CD4-positive, alpha-beta memory T cell (primary cell): ENCODE data around the gene ST3GAL4. TPM values are rescaled to one million over a fixed set of nuclear protein-coding genes. Genes with fewer than 3 reads are reported as not detected.

Source experiments
- CTCF ChIA-PET: fragments of 350-600 bp; sonication (Branson Sonifier 250); formaldehyde crosslinking; loops from one replicate; lab custom pipeline; 2021; ENCODE audit warnings: inconsistent platforms; ENCODE audit not compliant: partially characterized antibody; lab: Charles Lee
- POLR2A ChIA-PET: fragments of 350-600 bp; sonication (Branson Sonifier 250); formaldehyde crosslinking; loops from one replicate; lab custom pipeline; 2021; ENCODE audit not compliant: partially characterized antibody; lab: Charles Lee
- DNase-seq, 5 donors: peaks; one replicate each; pipeline versions ENCODE4 v3.0.0 to v3.0.0-alpha.2; 2020 to 2022; ENCODE audit warnings: mixed read lengths in 1 of 5
- H3K27ac ChIP-seq: one replicate; pipeline ENCODE4 v1.7.0; 2013; ENCODE audit warnings: low read depth, low read length
- H3K27me3 ChIP-seq: 2 replicates; pipeline ENCODE4 v1.7.0; 2013; ENCODE audit warnings: mild to moderate bottlenecking, low read length, moderate library complexity; ENCODE audit not compliant: insufficient read depth
- H3K36me3 ChIP-seq: 2 replicates; pipeline ENCODE4 v1.7.0; 2013; ENCODE audit warnings: mild to moderate bottlenecking, low read length, moderate library complexity; ENCODE audit not compliant: insufficient read depth
- H3K4me1 ChIP-seq: 2 replicates; pipeline ENCODE4 v1.7.0; 2013; ENCODE audit warnings: mild to moderate bottlenecking, low read length, moderate library complexity; ENCODE audit not compliant: insufficient read depth
- H3K4me3 ChIP-seq, 2 donors: one replicate each; pipeline ENCODE4 v1.7.0; 2013; ENCODE audit warnings: low read length in 2 of 2, mild to moderate bottlenecking in 1 of 2
- H3K9me3 ChIP-seq, 2 donors: one replicate each; pipeline ENCODE4 v1.7.0; 2013; ENCODE audit warnings: low read length in 2 of 2, control low read depth in 1 of 2; ENCODE audit not compliant: control insufficient read depth in 1 of 2
- H3K27ac Mint-ChIP-seq, 7 donors: one replicate each; pipeline ENCODE4 v1.8.0; 2020 to 2021; ENCODE audit warnings: mixed read lengths in 7 of 7, mild to moderate bottlenecking in 6 of 7, inconsistent platforms in 3 of 7, moderate library complexity in 3 of 7
- H3K27me3 Mint-ChIP-seq, 2 donors: one replicate each; pipeline ENCODE4 v1.8.0; 2020 to 2021; ENCODE audit warnings: mixed read lengths in 2 of 2
- H3K36me3 Mint-ChIP-seq, 2 donors: one replicate each; pipeline ENCODE4 v1.8.0; 2020 to 2021; ENCODE audit warnings: mixed read lengths in 2 of 2, inconsistent platforms in 1 of 2, mild to moderate bottlenecking in 1 of 2
- H3K4me1 Mint-ChIP-seq, 4 donors: one replicate each; pipeline ENCODE4 v1.8.0; 2020 to 2021; ENCODE audit warnings: mixed read lengths in 4 of 4, mild to moderate bottlenecking in 1 of 4
- H3K4me3 Mint-ChIP-seq, 8 donors: one replicate each; pipeline ENCODE4 v1.8.0; 2020 to 2021; ENCODE audit warnings: mixed read lengths in 8 of 8, mild to moderate bottlenecking in 7 of 8, moderate library complexity in 6 of 8, inconsistent platforms in 3 of 8
- H3K9me3 Mint-ChIP-seq, 8 donors: one replicate each; pipeline ENCODE4 v1.8.0; 2020 to 2021; ENCODE audit warnings: mixed read lengths in 8 of 8, mild to moderate bottlenecking in 5 of 8, inconsistent platforms in 3 of 8, moderate library complexity in 1 of 8
- intact Hi-C: fragments of 100-400 bp; cut with micrococcal nuclease; formaldehyde crosslinking; loops from one replicate; pipeline ENCODE4 v1.15.1; 2023
- polyA plus RNA-seq, 2 donors: library from polyadenylated mRNA; unstranded; fragments of 300-500 nt; fragmentation: Illumina TruSeq; gene quantifications; one replicate each; pipeline ENCODE4 v1.2.3, GENCODE V29; 2021
- total RNA-seq, 2 experiments: library from RNA; stranded (reverse); gene quantifications; one replicate each; pipeline ENCODE4 v1.2.3, GENCODE V29; 2021

Gene ST3GAL4
- total and polyA plus RNA-seq, 4 experiments from 2014 or later: 2.6 to 5.9 (median 3.6) TPM

- Mint-ChIP-seq H3K4me3 (no peak overlapping the region), H3K36me3 (no peaks in the 10 kb centered on the region), H3K4me1 (peaks cover 0 to 5% (median 1%) of the 10 kb centered on the region in 4 donors), H3K27me3 (no peaks in the 10 kb centered on the region), H3K9me3 (no peaks in the 10 kb centered on the region), H3K27ac (no peak overlapping the region)
- Histone ChIP-seq H3K27ac (no peak overlapping the region), H3K36me3 (no peaks in the 10 kb centered on the region), H3K27me3 (no peaks in the 10 kb centered on the region), H3K4me3 (no peak overlapping the region), H3K4me1 (no peaks in the 10 kb centered on the region), H3K9me3 (no peaks in the 10 kb centered on the region)
- CTCF ChIA-PET: interaction anchor here (0.5 kb wide), 1 partner anchor 14 kb away, joined by 5 read pairs; no protein-coding TSS in a partner anchor
- no peak for DNase-seq
- POLR2A ChIA-PET: no interaction called here
- intact Hi-C loops: no loop called here
Measured at GRCh38 chr11:126387857-126388256, 32.4 kb downstream of the ST3GAL4 start.

GRCh38 chr11:126390272-126390867 is 34.9 kb downstream of the ST3GAL4 start:
- H3K9me3 ChIP-seq: no peaks in the 10 kb centered on the region
- no peak overlapping the region for H3K4me3 ChIP-seq
- DNase-seq: no peak
- POLR2A ChIA-PET: no interaction called here
- peaks cover 0 to 5% (median 1%) of the 10 kb centered on the region in 4 donors for H3K4me1 Mint-ChIP-seq
- no peaks in the 10 kb centered on the region for H3K36me3 Mint-ChIP-seq
- no peaks in the 10 kb centered on the region for H3K27me3 Mint-ChIP-seq
- intact Hi-C loops: no loop called here
- CTCF ChIA-PET: no interaction called here
- H3K36me3 ChIP-seq: no peaks in the 10 kb centered on the region
- H3K27me3 ChIP-seq: no peaks in the 10 kb centered on the region
- peak overlapping the region in 1 of 7 donors; percentile 42 for H3K27ac Mint-ChIP-seq
- H3K4me1 ChIP-seq: no peaks in the 10 kb centered on the region
- H3K27ac ChIP-seq: no peak overlapping the region
- H3K9me3 Mint-ChIP-seq: no peaks in the 10 kb centered on the region
- H3K4me3 Mint-ChIP-seq: no peak overlapping the region

GRCh38 chr11:126391286-126391954 is 35.9 kb downstream of the ST3GAL4 start:
- ChIA-PET CTCF (no interaction called here), POLR2A (no interaction called here)
- Histone ChIP-seq H3K27me3 (no peaks in the 10 kb centered on the region), H3K27ac (no peak overlapping the region), H3K36me3 (no peaks in the 10 kb centered on the region), H3K9me3 (no peaks in the 10 kb centered on the region), H3K4me1 (no peaks in the 10 kb centered on the region), H3K4me3 (no peak overlapping the region)
- Mint-ChIP-seq H3K4me3 (no peak overlapping the region), H3K27ac (no peak overlapping the region), H3K27me3 (no peaks in the 10 kb centered on the region), H3K4me1 (peaks cover 0 to 2% (median 0%) of the 10 kb centered on the region in 4 donors), H3K9me3 (no peaks in the 10 kb centered on the region), H3K36me3 (no peaks in the 10 kb centered on the region)
- intact Hi-C loops: no loop called here
- no peak for DNase-seq

GRCh38 chr11:126391970-126392632 is 36.6 kb downstream of the ST3GAL4 start:
- CTCF ChIA-PET: no interaction called here
- H3K36me3 ChIP-seq: no peaks in the 10 kb centered on the region
- no peaks in the 10 kb centered on the region for H3K4me1 ChIP-seq
- no peaks in the 10 kb centered on the region for H3K36me3 Mint-ChIP-seq
- H3K4me1 Mint-ChIP-seq: peaks cover 0 to 2% (median 0%) of the 10 kb centered on the region in 4 donors
- POLR2A ChIA-PET: no interaction called here
- H3K9me3 Mint-ChIP-seq: no peaks in the 10 kb centered on the region
- H3K27me3 ChIP-seq: no peaks in the 10 kb centered on the region
- H3K4me3 ChIP-seq: no peak overlapping the region
- H3K27ac Mint-ChIP-seq: no peak overlapping the region
- H3K27me3 Mint-ChIP-seq: no peaks in the 10 kb centered on the region
- H3K27ac ChIP-seq: no peak overlapping the region
- intact Hi-C loops: no loop called here
- H3K4me3 Mint-ChIP-seq: no peak overlapping the region
- no peaks in the 10 kb centered on the region for H3K9me3 ChIP-seq
- no peak for DNase-seq

- H3K36me3 Mint-ChIP-seq: no peaks in the 10 kb centered on the region
- Histone ChIP-seq H3K27me3 (no peaks in the 10 kb centered on the region), H3K36me3 (no peaks in the 10 kb centered on the region), H3K9me3 (no peaks in the 10 kb centered on the region), H3K4me1 (no peaks in the 10 kb centered on the region), H3K27ac (no peak overlapping the region), H3K4me3 (no peak overlapping the region)
- ChIA-PET CTCF (no interaction called here), POLR2A (no interaction called here)
- no peak overlapping the region for H3K4me3 Mint-ChIP-seq
- intact Hi-C loops: no loop called here
- no peak for DNase-seq
- H3K27ac Mint-ChIP-seq: no peak overlapping the region
- peaks cover 0 to 2% (median 0%) of the 10 kb centered on the region in 4 donors for H3K4me1 Mint-ChIP-seq
- no peaks in the 10 kb centered on the region for H3K27me3 Mint-ChIP-seq
- H3K9me3 Mint-ChIP-seq: no peaks in the 10 kb centered on the region
Measured at GRCh38 chr11:126392633-126393013, 37.1 kb downstream of the ST3GAL4 start.

GRCh38 chr11:126393143-126393542 is 37.7 kb downstream of the ST3GAL4 start:
- no peak for DNase-seq
- intact Hi-C loops: no loop called here
- no peaks in the 10 kb centered on the region for H3K9me3 Mint-ChIP-seq
- no peak overlapping the region for H3K27ac Mint-ChIP-seq
- no peaks in the 10 kb centered on the region for H3K27me3 Mint-ChIP-seq
- no peaks in the 10 kb centered on the region for H3K36me3 Mint-ChIP-seq
- H3K4me3 Mint-ChIP-seq: no peak overlapping the region
- Histone ChIP-seq H3K36me3 (no peaks in the 10 kb centered on the region), H3K9me3 (no peaks in the 10 kb centered on the region), H3K27ac (no peak overlapping the region), H3K4me1 (no peaks in the 10 kb centered on the region), H3K4me3 (no peak overlapping the region), H3K27me3 (no peaks in the 10 kb centered on the region)
- peaks cover 0 to 2% (median 0%) of the 10 kb centered on the region in 4 donors for H3K4me1 Mint-ChIP-seq
- CTCF ChIA-PET: no interaction called here
- POLR2A ChIA-PET: no interaction called here

GRCh38 chr11:126394036-126394435 is 38.5 kb downstream of the ST3GAL4 start:
- intact Hi-C loops: no loop called here
- ChIA-PET POLR2A (no interaction called here), CTCF (no interaction called here)
- H3K9me3 ChIP-seq: no peaks in the 10 kb centered on the region
- no peaks in the 10 kb centered on the region for H3K27me3 ChIP-seq
- Mint-ChIP-seq H3K36me3 (no peaks in the 10 kb centered on the region), H3K27ac (no peak overlapping the region), H3K4me3 (no peak overlapping the region), H3K9me3 (no peaks in the 10 kb centered on the region), H3K4me1 (peaks cover 0 to 2% (median 0%) of the 10 kb centered on the region in 4 donors), H3K27me3 (no peaks in the 10 kb centered on the region)
- H3K27ac ChIP-seq: no peak overlapping the region
- H3K36me3 ChIP-seq: no peaks in the 10 kb centered on the region
- DNase-seq: no peak
- H3K4me1 ChIP-seq: no peaks in the 10 kb centered on the region
- H3K4me3 ChIP-seq: no peak overlapping the region
